ENCODE data around the gene EEF1AKMT2.

Gene EEF1AKMT2

DNA sequence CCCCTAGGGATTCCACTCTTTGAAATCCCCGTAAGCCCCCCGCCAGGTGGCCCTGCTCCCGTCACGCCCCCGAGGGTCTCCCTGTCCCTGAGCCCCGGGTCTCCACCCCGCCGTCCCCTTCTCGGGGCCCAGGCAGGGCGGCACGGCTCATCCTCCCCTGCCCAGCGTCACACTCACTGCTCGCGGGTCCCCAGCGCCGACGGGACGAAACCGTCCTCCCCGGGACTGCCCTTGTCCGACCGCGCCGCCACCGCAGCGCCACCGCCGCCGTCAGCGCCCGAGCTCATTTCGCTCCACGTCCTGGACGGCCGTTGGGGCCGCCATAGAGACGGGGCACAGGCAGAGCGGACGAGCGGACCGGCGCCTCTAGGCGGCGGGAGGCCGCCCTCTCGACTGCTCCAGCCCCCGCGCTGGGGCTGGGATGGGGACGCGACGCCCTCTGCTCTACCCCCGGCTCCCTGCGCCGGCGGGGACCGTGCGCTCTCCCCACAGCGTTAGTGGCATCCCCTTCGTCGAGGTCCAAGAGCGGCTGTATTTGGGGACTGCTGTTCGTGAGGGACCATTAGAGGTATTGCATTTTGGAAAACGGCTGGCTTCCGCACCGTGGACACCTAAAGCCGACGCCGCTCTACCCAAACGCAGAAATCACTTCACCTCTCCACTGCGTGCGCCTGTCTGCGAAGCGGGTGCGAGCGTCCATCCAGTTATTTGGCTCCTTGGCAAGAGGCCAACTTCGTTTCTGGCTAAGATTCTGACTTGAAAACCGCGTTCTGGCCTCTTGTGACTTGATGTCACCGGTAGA lies at the start of gene EEF1AKMT2:
TSS of gene EEF1AKMT2 (minus strand) at position 341 of the 802 bp plus-strand sequence. CDS start at position 287, 54 bp downstream.
- H3K9me3 Mint-ChIP-seq, result peaks cover 3% of the 10 kb centered on the region
- peaks cover 26% of the 10 kb centered on the region for H3K36me3 Mint-ChIP-seq (ENCODE audit: low read depth)
- peaks cover 28% of the 10 kb centered on the region for H3K4me1 Mint-ChIP-seq
- H3K27me3 Mint-ChIP-seq (ENCODE audit: low read depth, poor library complexity), result peaks cover 2% of the 10 kb centered on the region
- peak within 1 kb of the TSS; percentile 95 for H3K4me3 Mint-ChIP-seq
- H3K27ac Mint-ChIP-seq, result peak within 1 kb of the TSS; percentile 88
- peak; percentile 91 for DNase-seq
- TF ChIP-seq, protein P1, sequence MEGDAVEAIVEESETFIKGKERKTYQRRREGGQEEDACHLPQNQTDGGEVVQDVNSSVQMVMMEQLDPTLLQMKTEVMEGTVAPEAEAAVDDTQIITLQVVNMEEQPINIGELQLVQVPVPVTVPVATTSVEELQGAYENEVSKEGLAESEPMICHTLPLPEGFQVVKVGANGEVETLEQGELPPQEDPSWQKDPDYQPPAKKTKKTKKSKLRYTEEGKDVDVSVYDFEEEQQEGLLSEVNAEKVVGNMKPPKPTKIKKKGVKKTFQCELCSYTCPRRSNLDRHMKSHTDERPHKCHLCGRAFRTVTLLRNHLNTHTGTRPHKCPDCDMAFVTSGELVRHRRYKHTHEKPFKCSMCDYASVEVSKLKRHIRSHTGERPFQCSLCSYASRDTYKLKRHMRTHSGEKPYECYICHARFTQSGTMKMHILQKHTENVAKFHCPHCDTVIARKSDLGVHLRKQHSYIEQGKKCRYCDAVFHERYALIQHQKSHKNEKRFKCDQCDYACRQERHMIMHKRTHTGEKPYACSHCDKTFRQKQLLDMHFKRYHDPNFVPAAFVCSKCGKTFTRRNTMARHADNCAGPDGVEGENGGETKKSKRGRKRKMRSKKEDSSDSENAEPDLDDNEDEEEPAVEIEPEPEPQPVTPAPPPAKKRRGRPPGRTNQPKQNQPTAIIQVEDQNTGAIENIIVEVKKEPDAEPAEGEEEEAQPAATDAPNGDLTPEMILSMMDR (IDR thresholded peaks at IDR 0.05), result no peak

DNA sequence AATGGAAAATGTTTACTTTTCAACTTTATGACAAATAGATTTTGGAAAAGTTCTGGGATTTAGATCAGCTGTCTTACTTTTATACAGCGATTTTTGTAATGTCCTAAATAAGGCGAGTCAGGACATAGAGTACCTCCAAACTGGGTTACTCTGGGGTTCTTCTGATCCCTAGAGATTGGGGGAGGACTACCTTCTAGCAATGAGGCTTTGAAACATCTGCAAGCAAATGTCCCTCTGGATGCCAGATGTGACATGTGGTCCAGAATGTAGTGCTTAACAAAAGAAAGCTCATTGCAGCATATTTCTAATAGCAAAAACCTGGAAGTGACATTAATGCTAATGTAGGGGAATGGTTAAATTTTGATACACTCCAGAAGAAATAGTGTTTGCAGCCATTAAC lies 46.0 kb upstream of the EEF1AKMT2 start:
- no peak overlapping the region for H3K4me3 Mint-ChIP-seq
- H3K27ac Mint-ChIP-seq, result no peak overlapping the region
- H3K36me3 Mint-ChIP-seq (ENCODE audit: low read depth), result peaks cover 23% of the 10 kb centered on the region
- DNase-seq, result no peak
- H3K9me3 Mint-ChIP-seq, result no peaks in the 10 kb centered on the region
- no peaks in the 10 kb centered on the region for H3K4me1 Mint-ChIP-seq
- no peaks in the 10 kb centered on the region for H3K27me3 Mint-ChIP-seq (ENCODE audit: low read depth, poor library complexity)
- TF ChIP-seq, protein P1 (IDR thresholded peaks at IDR 0.05), result no peak

DNA sequence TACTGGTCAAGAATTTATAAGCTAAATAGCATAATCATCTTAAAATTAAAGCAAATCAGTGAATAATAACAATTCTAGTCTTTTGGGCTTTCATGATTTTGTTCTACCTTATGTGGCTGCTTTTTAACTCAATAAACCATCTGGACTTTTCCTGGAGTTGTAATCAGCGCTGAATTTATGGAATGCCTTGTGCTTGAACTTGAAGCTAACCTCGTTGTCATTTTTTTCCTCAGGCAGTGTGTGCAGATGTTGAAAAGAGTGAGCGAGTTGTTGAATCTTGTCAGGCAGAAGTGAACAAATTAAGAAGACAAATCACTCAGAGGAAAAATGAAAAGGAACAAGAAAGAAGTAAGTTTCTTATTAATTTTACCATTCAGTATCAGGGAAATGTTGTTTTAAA lies 39.4 kb upstream of the EEF1AKMT2 start:
- Mint-ChIP-seq H3K27ac (no peak overlapping the region), H3K4me1 (no peaks in the 10 kb centered on the region), H3K4me3 (no peak overlapping the region), H3K36me3 (ENCODE audit: low read depth) (peaks cover 55% of the 10 kb centered on the region), H3K9me3 (no peaks in the 10 kb centered on the region), H3K27me3 (ENCODE audit: low read depth, poor library complexity) (no peaks in the 10 kb centered on the region)
- TF ChIP-seq, protein P1 (IDR thresholded peaks at IDR 0.05), result no peak
- DNase-seq, result no peak

DNA sequence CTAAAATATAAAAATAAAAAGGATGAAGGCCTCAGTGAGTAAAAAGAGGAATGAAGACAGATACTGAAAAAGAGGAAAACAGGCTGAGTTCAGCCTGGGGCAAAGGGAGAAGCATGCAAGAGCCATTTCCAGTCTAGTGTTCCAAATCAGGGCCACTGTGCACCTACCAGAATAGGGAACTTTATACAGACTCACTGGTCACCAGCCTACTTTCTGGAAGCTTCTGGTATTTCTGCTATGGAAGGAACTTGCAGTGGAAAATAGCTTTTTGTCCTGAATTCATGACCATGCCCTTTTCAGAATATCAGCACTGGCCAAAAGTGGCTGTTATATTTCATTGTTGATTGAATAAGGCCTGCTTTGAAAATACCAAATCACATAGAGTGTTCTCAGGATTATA lies 38.8 kb upstream of the EEF1AKMT2 start:
- TF ChIP-seq, protein P1 (IDR thresholded peaks at IDR 0.05), result no peak
- no peaks in the 10 kb centered on the region for H3K4me1 Mint-ChIP-seq
- H3K27ac Mint-ChIP-seq, result no peak overlapping the region
- no peak overlapping the region for H3K4me3 Mint-ChIP-seq
- no peaks in the 10 kb centered on the region for H3K9me3 Mint-ChIP-seq
- no peaks in the 10 kb centered on the region for H3K27me3 Mint-ChIP-seq (ENCODE audit: low read depth, poor library complexity)
- DNase-seq, result no peak
- peaks cover 50% of the 10 kb centered on the region for H3K36me3 Mint-ChIP-seq (ENCODE audit: low read depth)

DNA sequence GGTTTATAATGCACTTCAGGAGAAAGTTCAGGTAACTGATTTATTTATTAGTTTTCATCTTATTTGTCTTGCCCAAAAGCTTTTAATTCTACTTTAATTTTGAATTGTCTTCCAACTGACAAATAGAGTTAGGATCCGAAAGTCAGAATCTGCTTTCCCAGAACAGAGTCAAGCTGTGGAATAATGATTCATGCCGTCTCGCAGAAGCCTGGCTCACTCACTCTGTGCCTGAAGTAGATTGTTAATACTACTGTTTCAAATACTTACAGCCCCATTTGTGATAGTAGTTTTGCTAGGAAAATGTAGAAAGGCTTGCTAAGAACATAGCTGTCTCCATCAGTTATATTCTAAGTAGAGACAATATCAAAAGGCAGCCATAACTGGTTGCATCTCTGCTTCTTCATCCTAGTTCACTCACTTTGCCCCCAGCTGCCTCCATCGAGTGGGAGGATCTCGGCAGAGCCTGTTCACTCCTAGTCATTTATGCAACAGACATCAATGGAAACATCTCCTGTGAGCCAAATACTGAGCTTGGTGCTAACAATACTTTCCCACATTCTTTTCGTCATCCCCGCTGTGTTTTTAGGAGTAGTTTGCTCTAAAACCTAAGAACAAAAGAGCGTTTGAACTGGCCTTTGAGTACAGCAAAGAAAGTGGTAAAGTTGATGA lies 37.9 kb upstream of the EEF1AKMT2 start:
- H3K36me3 Mint-ChIP-seq (ENCODE audit: low read depth), result peaks cover 45% of the 10 kb centered on the region
- TF ChIP-seq, protein P1 (IDR thresholded peaks at IDR 0.05), result no peak
- DNase-seq, result no peak
- H3K27me3 Mint-ChIP-seq (ENCODE audit: low read depth, poor library complexity), result no peaks in the 10 kb centered on the region
- H3K27ac Mint-ChIP-seq, result no peak overlapping the region
- H3K4me1 Mint-ChIP-seq, result no peaks in the 10 kb centered on the region
- no peaks in the 10 kb centered on the region for H3K9me3 Mint-ChIP-seq
- H3K4me3 Mint-ChIP-seq, result no peak overlapping the region
